ENCODE results near the gene PRRT3. TPM values are rescaled to one million over a fixed set of nuclear protein-coding genes. Genes with fewer than 3 reads are reported as not detected.
A peak's percentile ranks its signal among the peaks of the same experiment; 100 is the strongest.

The PRRT3 gene
- 1.4 TPM for total RNA-seq
- long read RNA-seq, partial matches to known transcripts, result 2 of 6 reads
- long read RNA-seq, other reads (novel, unspliced or antisense), result 3 of 6 reads

DNA sequence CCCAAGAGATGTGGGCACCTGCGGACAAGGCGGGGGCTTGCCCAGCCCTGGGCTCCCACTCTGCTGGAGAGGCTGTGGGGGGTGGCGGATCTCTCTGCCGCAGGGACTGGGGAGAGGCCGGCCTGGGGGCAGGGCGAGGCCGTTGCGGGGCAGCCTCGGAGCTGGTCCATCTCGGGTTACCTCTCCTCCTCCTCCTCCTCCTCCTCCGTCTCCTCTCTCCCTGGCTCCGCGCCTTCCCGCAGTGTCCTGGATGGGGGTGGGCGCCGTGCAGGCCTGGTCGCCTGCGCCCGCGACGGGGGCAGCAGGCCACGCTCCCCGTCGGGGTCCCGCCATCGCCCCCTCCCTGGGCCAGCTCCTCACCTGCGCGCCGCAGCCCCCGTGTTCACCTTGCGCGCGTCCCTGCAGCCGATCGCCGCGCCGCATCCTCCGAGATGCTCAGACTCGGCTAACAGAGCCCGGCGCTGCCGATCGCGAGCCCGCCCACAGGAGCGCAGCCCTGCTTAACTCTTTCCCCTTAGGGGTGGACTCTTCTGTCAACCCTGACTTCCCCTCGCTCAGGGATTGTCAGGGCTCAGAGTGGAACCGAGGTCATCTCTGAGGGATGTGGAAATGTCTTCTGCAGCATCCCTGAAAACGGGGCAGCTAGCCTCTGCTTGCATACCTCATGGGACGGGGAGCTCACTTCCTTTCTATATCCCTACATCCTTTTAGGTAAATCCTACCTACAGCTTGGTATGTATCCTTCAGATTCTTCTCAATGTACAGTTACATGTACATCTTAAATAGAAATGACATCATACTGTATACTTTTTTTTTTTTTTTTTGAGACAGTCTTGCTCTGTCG, at the start of gene PRRT3:
PRRT3 (minus strand) TSS at position 447 of the 844 bp plus-strand sequence. CDS start 2,293 bp downstream, outside the sequence.
- peak within 1 kb of the TSS; percentile 52 for H3K4me3 ChIP-seq
- H3K9me3 ChIP-seq, result no peaks in the 10 kb centered on the region
- H3K27me3 ChIP-seq, result no peaks in the 10 kb centered on the region
- H3K4me1 ChIP-seq, result peaks cover 10% of the 10 kb centered on the region
- intact Hi-C loops (cut with DNase I), result no loop called here
- no peak within 1 kb of the TSS for H3K27ac ChIP-seq
- no peaks in the 10 kb centered on the region for H3K36me3 ChIP-seq
- peak; percentile 76 for ATAC-seq
- no peak for TF ChIP-seq CTCF (IDR thresholded peaks at IDR 0.05)
- DNase-seq, result peak; percentile 76

- Histone ChIP-seq H3K36me3 (no peaks in the 10 kb centered on the region), H3K9me3 (no peaks in the 10 kb centered on the region), H3K4me3 (no peak overlapping the region), H3K27ac (no peak overlapping the region), H3K27me3 (no peaks in the 10 kb centered on the region), H3K4me1 (no peaks in the 10 kb centered on the region)
- intact Hi-C loops (cut with DNase I), result no loop called here
- no peak for TF ChIP-seq CTCF (IDR thresholded peaks at IDR 0.05)
- DNase-seq (no peak), ATAC-seq (no peak)
Observed at GRCh38 chr3:10000686-10001085, 48.5 kb upstream of the PRRT3 start.

DNA sequence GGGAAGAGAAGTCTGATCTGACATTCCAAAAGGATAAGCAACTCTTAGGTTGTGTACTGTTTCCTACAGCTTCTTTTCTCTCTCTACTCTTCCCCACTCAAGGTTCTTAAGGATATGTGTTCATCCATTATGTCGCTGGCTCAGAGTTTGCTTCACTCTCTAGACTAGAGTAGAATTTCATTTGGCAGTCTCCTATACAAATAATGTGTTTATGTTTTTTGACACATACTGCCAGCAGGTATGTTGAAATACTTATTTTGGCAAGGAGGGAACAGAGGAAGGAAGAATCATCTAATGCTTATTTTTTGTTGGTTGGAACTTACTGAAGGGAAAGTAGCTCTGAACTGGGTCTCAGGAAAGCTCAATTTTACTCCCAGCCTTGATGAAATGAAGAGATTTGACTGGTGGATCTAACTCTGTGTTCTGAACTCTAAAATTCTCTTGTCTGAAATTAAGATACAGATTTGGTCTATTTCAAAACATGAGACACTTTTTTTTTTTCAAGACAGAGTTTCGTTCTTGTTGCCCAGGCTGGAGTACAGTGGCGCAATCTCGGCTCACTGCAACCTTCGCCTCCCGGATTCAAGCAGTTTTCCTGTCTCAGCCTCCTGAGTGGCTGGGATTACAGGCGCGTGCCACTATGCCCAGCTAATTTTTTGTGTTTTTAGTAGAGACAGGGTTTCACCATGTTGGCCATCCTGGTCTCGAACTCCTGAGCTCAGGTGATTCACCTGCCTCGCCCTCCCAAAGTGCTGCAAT, 42.1 kb upstream of the PRRT3 start:
- H3K4me3 ChIP-seq, result no peak overlapping the region
- peak overlapping the region; percentile 11 for H3K27ac ChIP-seq
- TF ChIP-seq CTCF (IDR thresholded peaks at IDR 0.05), result no peak
- no peaks in the 10 kb centered on the region for H3K27me3 ChIP-seq
- no peaks in the 10 kb centered on the region for H3K36me3 ChIP-seq
- no peaks in the 10 kb centered on the region for H3K4me1 ChIP-seq
- DNase-seq (no peak), ATAC-seq (no peak)
- H3K9me3 ChIP-seq, result no peaks in the 10 kb centered on the region
- intact Hi-C loops (cut with DNase I), result no loop called here

DNA sequence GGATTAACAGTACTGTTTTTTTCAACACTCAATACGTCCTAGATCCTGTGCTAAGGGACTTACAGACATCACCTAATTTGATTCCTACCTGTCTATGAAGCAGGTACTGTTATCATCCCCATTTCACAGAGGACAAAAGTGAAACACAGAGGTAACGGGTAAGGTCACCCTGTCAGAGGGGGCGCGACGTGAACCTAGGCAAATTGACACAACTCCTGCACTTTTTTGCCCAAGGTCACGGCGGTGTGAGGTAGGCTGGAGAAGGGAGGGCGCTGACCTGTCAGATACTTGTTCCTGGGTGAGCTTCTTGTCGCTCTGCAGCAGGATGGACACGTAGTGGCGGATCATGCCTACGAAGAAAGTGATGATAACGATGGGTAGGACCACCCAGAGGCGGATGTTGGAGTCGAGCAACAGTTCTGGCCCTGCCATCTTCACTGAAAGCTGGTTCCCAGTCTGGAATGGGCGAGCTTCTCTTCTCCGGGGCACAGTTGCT, 34.1 kb upstream of the PRRT3 start:
- Histone ChIP-seq H3K36me3 (peaks cover 13% of the 10 kb centered on the region), H3K4me1 (peaks cover 33% of the 10 kb centered on the region), H3K4me3 (peak overlapping the region; percentile 92), H3K27ac (peak overlapping the region; percentile 86), H3K27me3 (no peaks in the 10 kb centered on the region), H3K9me3 (no peaks in the 10 kb centered on the region)
- DNase-seq (no peak), ATAC-seq (peak; percentile 53)
- TF ChIP-seq CTCF (IDR thresholded peaks at IDR 0.05), result no peak
- intact Hi-C loops (cut with DNase I), result no loop called here

GRCh38 chr3:9980251-9980650, 28.0 kb upstream of the PRRT3 start:
- Histone ChIP-seq H3K27me3 (no peaks in the 10 kb centered on the region), H3K27ac (peak overlapping the region; percentile 11), H3K9me3 (no peaks in the 10 kb centered on the region), H3K36me3 (peaks cover 35% of the 10 kb centered on the region), H3K4me3 (no peak overlapping the region), H3K4me1 (peaks cover 45% of the 10 kb centered on the region)
- DNase-seq, result no peak
- no peak for ATAC-seq
- intact Hi-C loops (cut with DNase I), result no loop called here
- TF ChIP-seq CTCF (IDR thresholded peaks at IDR 0.05), result no peak
